ENCODE results near the gene UBAC1. TPM values are rescaled to one million over a fixed set of nuclear protein-coding genes. Genes with fewer than 3 reads are reported as not detected.

UBAC1 gene
- total and polyA plus RNA-seq, 4 donors, result 37.8 to 49.5 (median 39.7) TPM

DNA sequence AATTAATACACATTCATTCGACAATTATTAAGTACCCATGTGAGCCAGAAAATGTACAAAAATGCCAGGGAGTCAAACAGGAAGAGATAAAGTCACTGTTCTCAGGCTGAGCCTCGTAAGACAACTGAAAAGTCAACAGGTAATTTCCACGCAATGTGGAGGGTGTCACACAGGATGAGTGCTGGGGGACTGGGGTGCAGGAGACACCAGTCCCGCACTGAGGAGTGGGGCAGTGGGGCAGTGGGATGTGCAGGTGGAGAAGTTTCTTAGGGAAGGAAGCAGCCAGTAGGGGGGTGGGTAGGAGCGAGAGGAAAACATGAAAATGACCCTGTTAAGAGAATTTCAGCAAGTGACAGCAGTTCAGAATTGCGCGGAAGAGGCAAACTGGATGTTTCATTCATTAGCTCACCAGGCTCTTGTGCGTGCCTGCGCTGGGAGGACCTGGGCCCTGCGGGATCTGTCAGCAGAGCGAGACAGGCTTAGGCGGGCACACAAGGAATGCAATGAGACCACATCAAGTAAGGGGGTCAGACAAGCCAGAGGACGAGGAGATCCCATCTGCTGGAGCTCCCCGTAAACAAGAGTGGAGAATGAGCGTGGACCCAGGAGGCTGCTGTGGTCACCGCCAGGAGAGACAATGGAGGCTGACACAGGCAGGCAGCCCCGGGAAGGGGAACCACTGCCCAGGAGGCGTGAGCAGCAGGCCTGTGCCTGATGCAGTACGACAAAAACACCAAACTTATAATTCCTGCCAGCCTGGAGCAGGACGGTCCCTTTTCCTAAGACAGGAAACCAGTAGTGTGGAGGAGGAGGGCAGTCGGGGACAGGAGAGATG lies 74.8 kb downstream of the UBAC1 start:
- Histone ChIP-seq H3K4me3 (no peak overlapping the region), H3K27me3 (ENCODE audit: control insufficient read depth in 3 of 3, insufficient read depth in 3 of 3, low read length in 2 of 3) (no peaks in the 10 kb centered on the region), H3K4me1 (ENCODE audit: control insufficient read depth in 5 of 5, insufficient read depth in 5 of 5, low read length in 5 of 5) (peaks cover 13 to 44% (median 20%) of the 10 kb centered on the region in 5 donors), H3K9me3 (ENCODE audit: control insufficient read depth in 4 of 4, insufficient read depth in 3 of 4, low read length in 3 of 4) (no peaks in the 10 kb centered on the region), H3K36me3 (ENCODE audit: control insufficient read depth in 4 of 4, insufficient read depth in 4 of 4, low read length in 4 of 4) (peaks cover 0 to 9% (median 1%) of the 10 kb centered on the region in 4 donors), H3K9ac (ENCODE audit: insufficient read depth in 1 of 2, low read length in 2 of 2) (no peak overlapping the region), H3K27ac (ENCODE audit: low read depth in 1 of 2, low read length in 1 of 2) (no peak overlapping the region)
- no peak for ATAC-seq (ENCODE audit: insufficient read depth, low FRiP score)
- 80 to 81% methylated on average over 21 of the region's 21 CpGs for WGBS, 2 donors
- no peak for DNase-seq
- TF ChIP-seq, protein P1, sequence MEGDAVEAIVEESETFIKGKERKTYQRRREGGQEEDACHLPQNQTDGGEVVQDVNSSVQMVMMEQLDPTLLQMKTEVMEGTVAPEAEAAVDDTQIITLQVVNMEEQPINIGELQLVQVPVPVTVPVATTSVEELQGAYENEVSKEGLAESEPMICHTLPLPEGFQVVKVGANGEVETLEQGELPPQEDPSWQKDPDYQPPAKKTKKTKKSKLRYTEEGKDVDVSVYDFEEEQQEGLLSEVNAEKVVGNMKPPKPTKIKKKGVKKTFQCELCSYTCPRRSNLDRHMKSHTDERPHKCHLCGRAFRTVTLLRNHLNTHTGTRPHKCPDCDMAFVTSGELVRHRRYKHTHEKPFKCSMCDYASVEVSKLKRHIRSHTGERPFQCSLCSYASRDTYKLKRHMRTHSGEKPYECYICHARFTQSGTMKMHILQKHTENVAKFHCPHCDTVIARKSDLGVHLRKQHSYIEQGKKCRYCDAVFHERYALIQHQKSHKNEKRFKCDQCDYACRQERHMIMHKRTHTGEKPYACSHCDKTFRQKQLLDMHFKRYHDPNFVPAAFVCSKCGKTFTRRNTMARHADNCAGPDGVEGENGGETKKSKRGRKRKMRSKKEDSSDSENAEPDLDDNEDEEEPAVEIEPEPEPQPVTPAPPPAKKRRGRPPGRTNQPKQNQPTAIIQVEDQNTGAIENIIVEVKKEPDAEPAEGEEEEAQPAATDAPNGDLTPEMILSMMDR (IDR thresholded peaks at IDR 0.05; ENCODE audit: control extremely low read depth, extremely low read depth), result no peak

DNA sequence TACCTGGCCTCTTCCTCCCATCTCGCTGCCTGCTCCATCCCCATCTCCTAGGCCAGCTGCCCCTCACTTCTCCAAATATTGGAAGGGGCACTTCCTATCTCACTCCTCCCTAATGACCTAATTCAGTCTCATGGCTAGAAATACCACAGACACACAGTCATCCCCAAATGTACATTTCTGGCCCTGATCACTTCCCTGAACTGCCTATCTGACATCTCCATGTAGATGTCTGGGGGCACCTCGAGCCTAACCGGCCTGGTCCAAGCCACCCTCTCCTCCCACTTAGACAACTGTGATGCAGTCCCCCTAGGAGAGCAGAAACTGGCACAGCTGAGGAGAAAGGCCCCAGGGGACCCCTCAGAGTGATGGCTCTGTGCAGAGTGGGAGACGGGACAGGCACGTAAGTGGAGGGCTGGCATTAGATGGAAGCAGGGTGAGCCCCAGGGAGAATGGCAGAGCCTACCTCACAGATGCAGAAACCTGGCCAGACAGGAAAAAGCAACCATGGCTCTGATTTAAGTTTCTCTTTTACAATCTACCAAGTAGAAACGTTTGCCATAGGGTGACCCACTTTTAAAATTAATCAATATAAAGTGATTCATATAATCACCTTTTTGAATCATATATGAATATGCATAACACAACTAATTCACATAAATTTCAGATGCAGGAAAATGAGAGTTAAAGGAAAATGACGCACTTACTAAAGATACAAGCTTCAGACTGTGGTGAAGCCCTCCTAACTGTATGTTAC lies 75.9 kb downstream of the UBAC1 start:
- Histone ChIP-seq H3K36me3 (ENCODE audit: control insufficient read depth in 4 of 4, insufficient read depth in 4 of 4, low read length in 4 of 4) (peaks cover 0 to 9% (median 2%) of the 10 kb centered on the region in 4 donors), H3K4me3 (no peak overlapping the region), H3K4me1 (ENCODE audit: control insufficient read depth in 5 of 5, insufficient read depth in 5 of 5, low read length in 5 of 5) (peaks cover 2 to 39% (median 12%) of the 10 kb centered on the region in 5 donors), H3K9ac (ENCODE audit: insufficient read depth in 1 of 2, low read length in 2 of 2) (no peak overlapping the region), H3K9me3 (ENCODE audit: control insufficient read depth in 4 of 4, insufficient read depth in 3 of 4, low read length in 3 of 4) (no peaks in the 10 kb centered on the region), H3K27me3 (ENCODE audit: control insufficient read depth in 3 of 3, insufficient read depth in 3 of 3, low read length in 2 of 3) (no peaks in the 10 kb centered on the region), H3K27ac (ENCODE audit: low read depth in 1 of 2, low read length in 1 of 2) (no peak overlapping the region)
- ATAC-seq (ENCODE audit: insufficient read depth, low FRiP score) (no peak), DNase-seq (no peak)
- 73 to 75% methylated on average over 7 of the region's 7 CpGs for WGBS, 2 donors
- TF ChIP-seq, protein P1 (IDR thresholded peaks at IDR 0.05; ENCODE audit: control extremely low read depth, extremely low read depth), result no peak

DNA sequence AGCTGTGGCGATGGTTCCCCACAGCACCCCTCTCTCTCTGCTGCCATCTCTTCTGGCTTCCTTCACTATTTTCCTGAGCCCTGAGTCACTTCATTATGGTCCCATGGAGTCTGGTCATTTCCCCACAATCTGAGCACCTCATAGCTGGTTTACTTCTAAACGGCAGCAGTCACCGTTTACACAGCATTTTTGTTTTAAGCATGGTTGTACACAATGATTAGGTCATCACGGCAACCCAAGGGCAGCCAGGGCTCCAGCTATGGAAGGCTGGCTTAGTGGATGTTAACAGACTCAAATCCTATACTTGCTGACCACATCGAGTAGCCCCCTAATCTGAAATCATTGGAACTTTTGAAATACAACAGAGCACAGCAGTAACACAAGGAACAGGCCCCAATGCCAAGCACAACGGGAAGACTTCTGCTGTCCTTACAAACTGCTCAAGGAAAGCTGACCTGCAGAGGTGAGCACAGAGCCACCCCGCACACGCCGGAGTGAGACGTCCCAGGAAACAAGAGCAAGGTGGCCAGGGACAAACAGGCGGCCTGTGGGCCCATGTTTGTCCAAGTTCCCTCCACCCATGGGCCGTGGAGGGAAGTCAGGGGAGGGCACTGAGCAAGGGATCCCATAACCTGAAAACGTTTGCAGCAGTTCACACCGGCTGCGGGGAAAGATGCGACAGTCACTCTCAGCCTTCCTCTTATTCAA lies 76.7 kb downstream of the UBAC1 start:
- peaks cover 0 to 37% (median 12%) of the 10 kb centered on the region in 5 donors for H3K4me1 ChIP-seq (ENCODE audit: control insufficient read depth in 5 of 5, insufficient read depth in 5 of 5, low read length in 5 of 5)
- peaks cover 0 to 9% (median 3%) of the 10 kb centered on the region in 4 donors for H3K36me3 ChIP-seq (ENCODE audit: control insufficient read depth in 4 of 4, insufficient read depth in 4 of 4, low read length in 4 of 4)
- H3K27ac ChIP-seq (ENCODE audit: low read depth in 1 of 2, low read length in 1 of 2), result no peak overlapping the region
- H3K9ac ChIP-seq (ENCODE audit: insufficient read depth in 1 of 2, low read length in 2 of 2), result peak overlapping the region in 1 of 2 donors; percentile 16
- WGBS, 2 donors, result 81 to 83% methylated on average over 16 of the region's 16 CpGs
- DNase-seq (no peak), ATAC-seq (ENCODE audit: insufficient read depth, low FRiP score) (no peak)
- H3K9me3 ChIP-seq (ENCODE audit: control insufficient read depth in 4 of 4, insufficient read depth in 3 of 4, low read length in 3 of 4), result no peaks in the 10 kb centered on the region
- H3K27me3 ChIP-seq (ENCODE audit: control insufficient read depth in 3 of 3, insufficient read depth in 3 of 3, low read length in 2 of 3), result no peaks in the 10 kb centered on the region
- TF ChIP-seq, protein P1 (IDR thresholded peaks at IDR 0.05; ENCODE audit: control extremely low read depth, extremely low read depth), result no peak
- no peak overlapping the region for H3K4me3 ChIP-seq

All from lung (tissue), 12 donors.